Calu3 (cell line): ENCODE data around the gene CSF1. TPM values are rescaled to one million over a fixed set of nuclear protein-coding genes. Genes with fewer than 3 reads are reported as not detected.
A peak's percentile ranks its signal among the peaks of the same experiment; 100 is the strongest.

ENCODE experiments used
- BruUV-seq: library from RNA; stranded (reverse); fragments of 400-500 nt; replicated peaks from 2 replicates; lab custom pipeline; 2021; lab: Mats Ljungman, UMichigan
- CTCF ChIA-PET: fragments of 300-600 bp; sonication (Branson Sonifier 250); formaldehyde crosslinking; loops from one replicate; lab custom pipeline; 2022; ENCODE audit warnings: antibody characterized with exemption; lab: Charles Lee
- DNase-seq: peaks from one replicate; pipeline ENCODE4 v3.0.0; 2022
- H3K27ac Mint-ChIP-seq: one replicate; pipeline ENCODE4 v1.8.0; 2022; ENCODE audit warnings: mixed read lengths; ENCODE audit not compliant: unreplicated experiment
- H3K27me3 Mint-ChIP-seq: one replicate; pipeline ENCODE4 v1.8.0; 2022; ENCODE audit warnings: mixed read lengths; ENCODE audit not compliant: unreplicated experiment
- H3K36me3 Mint-ChIP-seq: one replicate; pipeline ENCODE4 v1.8.0; 2022; ENCODE audit warnings: mild to moderate bottlenecking, moderate library complexity, mixed read lengths; ENCODE audit not compliant: insufficient read depth, unreplicated experiment
- H3K4me1 Mint-ChIP-seq: one replicate; pipeline ENCODE4 v1.8.0; 2022; ENCODE audit warnings: mild to moderate bottlenecking, low read depth, mixed read lengths; ENCODE audit not compliant: unreplicated experiment
- H3K4me3 Mint-ChIP-seq: one replicate; pipeline ENCODE4 v1.8.0; 2022; ENCODE audit warnings: mild to moderate bottlenecking, low read depth, moderate library complexity, mixed read lengths; ENCODE audit not compliant: unreplicated experiment
- H3K9me3 Mint-ChIP-seq: one replicate; pipeline ENCODE4 v1.8.0; 2022; ENCODE audit warnings: low read depth, mixed read lengths; ENCODE audit not compliant: unreplicated experiment
- CTCF ChIP-seq: fragments of 200-600 bp; IDR thresholded peaks from one replicate; pipeline ENCODE4 v1.8.0; 2022; ENCODE audit warnings: antibody characterized with exemption; ENCODE audit not compliant: unreplicated experiment
- intact Hi-C: fragments of 100-400 bp; cut with micrococcal nuclease; formaldehyde crosslinking; loops from one replicate; pipeline ENCODE4 v1.10.0; 2022; ENCODE audit not compliant: unreplicated experiment
- total RNA-seq: library from RNA; stranded (reverse); gene quantifications from 2 replicates; pipeline ENCODE4 v1.2.3, GENCODE V29; 2022

The CSF1 gene
- total RNA-seq, 1 experiment from 2014 or later: 10.8 TPM

DNA sequence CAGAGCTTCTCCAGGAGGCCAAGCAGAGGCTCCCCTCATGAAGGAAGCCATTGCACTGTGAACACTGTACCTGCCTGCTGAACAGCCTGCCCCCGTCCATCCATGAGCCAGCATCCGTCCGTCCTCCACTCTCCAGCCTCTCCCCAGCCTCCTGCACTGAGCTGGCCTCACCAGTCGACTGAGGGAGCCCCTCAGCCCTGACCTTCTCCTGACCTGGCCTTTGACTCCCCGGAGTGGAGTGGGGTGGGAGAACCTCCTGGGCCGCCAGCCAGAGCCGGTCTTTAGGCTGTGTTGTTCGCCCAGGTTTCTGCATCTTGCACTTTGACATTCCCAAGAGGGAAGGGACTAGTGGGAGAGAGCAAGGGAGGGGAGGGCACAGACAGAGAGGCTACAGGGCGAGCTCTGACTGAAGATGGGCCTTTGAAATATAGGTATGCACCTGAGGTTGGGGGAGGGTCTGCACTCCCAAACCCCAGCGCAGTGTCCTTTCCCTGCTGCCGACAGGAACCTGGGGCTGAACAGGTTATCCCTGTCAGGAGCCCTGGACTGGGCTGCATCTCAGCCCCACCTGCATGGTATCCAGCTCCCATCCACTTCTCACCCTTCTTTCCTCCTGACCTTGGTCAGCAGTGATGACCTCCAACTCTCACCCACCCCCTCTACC is 19.1 kb downstream of the CSF1 start:
- intact Hi-C loops: loop anchor here (5.0 kb wide), 1 partner anchor 53 kb away; the partner anchor contains the start of gene AHCYL1
- no peak for DNase-seq
- H3K4me3 Mint-ChIP-seq: no peak overlapping the region
- no peak for TF ChIP-seq CTCF
- no TSS peak for BruUV-seq
- peaks cover 31% of the 10 kb centered on the region for H3K4me1 Mint-ChIP-seq
- H3K27ac Mint-ChIP-seq: no peak overlapping the region
- no peaks in the 10 kb centered on the region for H3K9me3 Mint-ChIP-seq
- no peaks in the 10 kb centered on the region for H3K27me3 Mint-ChIP-seq
- peaks cover 15% of the 10 kb centered on the region for H3K36me3 Mint-ChIP-seq
- CTCF ChIA-PET: no interaction called here

DNA sequence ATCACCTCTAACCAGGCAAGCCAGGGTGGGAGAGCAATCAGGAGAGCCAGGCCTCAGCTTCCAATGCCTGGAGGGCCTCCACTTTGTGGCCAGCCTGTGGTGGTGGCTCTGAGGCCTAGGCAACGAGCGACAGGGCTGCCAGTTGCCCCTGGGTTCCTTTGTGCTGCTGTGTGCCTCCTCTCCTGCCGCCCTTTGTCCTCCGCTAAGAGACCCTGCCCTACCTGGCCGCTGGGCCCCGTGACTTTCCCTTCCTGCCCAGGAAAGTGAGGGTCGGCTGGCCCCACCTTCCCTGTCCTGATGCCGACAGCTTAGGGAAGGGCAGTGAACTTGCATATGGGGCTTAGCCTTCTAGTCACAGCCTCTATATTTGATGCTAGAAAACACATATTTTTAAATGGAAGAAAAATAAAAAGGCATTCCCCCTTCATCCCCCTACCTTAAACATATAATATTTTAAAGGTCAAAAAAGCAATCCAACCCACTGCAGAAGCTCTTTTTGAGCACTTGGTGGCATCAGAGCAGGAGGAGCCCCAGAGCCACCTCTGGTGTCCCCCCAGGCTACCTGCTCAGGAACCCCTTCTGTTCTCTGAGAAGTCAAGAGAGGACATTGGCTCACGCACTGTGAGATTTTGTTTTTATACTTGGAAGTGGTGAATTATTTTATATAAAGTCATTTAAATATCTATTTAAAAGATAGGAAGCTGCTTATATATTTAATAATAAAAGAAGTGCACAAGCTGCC is 19.8 kb downstream of the CSF1 start:
- no peak for TF ChIP-seq CTCF
- intact Hi-C loops: loop anchor here (5.0 kb wide), 1 partner anchor 52 kb away; the partner anchor contains the start of gene AHCYL1
- CTCF ChIA-PET: no interaction called here
- no peaks in the 10 kb centered on the region for H3K9me3 Mint-ChIP-seq
- BruUV-seq: no TSS peak
- DNase-seq: no peak
- peaks cover 15% of the 10 kb centered on the region for H3K36me3 Mint-ChIP-seq
- H3K4me3 Mint-ChIP-seq: no peak overlapping the region
- no peaks in the 10 kb centered on the region for H3K27me3 Mint-ChIP-seq
- peaks cover 38% of the 10 kb centered on the region for H3K4me1 Mint-ChIP-seq
- H3K27ac Mint-ChIP-seq: no peak overlapping the region

DNA sequence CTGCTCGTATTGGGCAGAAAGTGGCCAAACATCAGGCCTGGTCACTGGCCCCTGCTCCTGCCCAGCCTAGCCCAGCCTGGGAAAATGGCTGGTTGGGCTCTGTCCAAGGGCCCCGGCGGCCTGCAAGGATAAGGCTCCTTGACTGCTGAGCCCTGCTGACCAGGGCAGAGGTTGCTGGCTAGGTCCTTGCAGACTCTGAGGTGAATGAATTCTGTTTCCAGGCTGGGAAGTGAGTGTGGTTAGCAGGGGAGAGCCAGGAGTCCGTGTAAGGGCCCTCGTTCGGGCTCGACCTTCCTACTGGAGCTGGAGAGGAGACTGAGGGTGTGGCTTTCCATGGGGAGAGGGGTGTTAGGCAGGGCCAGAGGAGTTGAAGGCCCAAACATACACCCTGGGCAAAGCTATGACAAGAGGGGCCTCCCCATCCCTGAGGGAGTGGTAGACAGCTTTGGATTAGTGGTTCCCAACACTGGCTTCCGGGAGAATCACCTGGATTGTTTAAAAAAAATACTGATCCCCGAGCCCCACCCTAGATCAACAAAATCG is 20.6 kb downstream of the CSF1 start:
- peak overlapping the region; percentile 79 for H3K27ac Mint-ChIP-seq

More for the DNA sequence above, 20.6 kb downstream of the CSF1 start:
- H3K27me3 Mint-ChIP-seq: no peaks in the 10 kb centered on the region
- peak overlapping the region; percentile 36 for H3K4me3 Mint-ChIP-seq
- no TSS peak for BruUV-seq
- intact Hi-C loops: loop anchor here (5.0 kb wide), 1 partner anchor 51 kb away; the partner anchor contains the start of gene AHCYL1
- H3K36me3 Mint-ChIP-seq: peaks cover 16% of the 10 kb centered on the region
- CTCF ChIA-PET: no interaction called here
- peaks cover 46% of the 10 kb centered on the region for H3K4me1 Mint-ChIP-seq
- no peak for TF ChIP-seq CTCF
- no peaks in the 10 kb centered on the region for H3K9me3 Mint-ChIP-seq
- peak; percentile 83 for DNase-seq
